ENCODE data around the gene MMP17.
"Not testable (repeated sequence)": the region's sequence is repeated elsewhere in the genome, so short reads cannot be mapped to it uniquely, and the experiment has no call there.

Gene MMP17

DNA sequence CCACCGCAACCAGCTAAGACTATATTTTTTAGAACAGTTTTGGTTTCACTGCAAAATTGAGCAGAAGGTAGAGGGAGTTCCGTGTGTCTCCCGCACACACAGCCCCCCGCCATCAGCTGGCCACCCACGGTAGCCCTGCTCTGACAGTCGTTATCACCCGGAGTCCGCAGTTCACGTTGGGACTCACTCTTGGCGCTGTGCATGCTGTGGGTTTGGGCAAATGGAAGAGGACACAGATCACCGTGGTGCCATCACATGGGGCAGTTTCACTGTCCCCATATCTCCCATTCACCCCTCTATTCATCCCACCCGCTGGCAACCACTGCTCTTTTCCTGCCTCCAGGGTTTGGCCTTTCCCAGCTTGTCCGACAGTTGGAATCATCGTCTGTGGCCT, 34.4 kb downstream of the MMP17 start:
- no peak for FAIRE-seq
- DNase-seq (ENCODE audit: insufficient read length, low spot score) = no peak

- FAIRE-seq (no peak), DNase-seq (ENCODE audit: insufficient read length, low spot score) (no peak)
Measured at GRCh38 chr12:131862994-131863710, 35.0 kb downstream of the MMP17 start.

- peak; percentile 16 for FAIRE-seq
Measured at GRCh38 chr12:131863711-131864396, 35.7 kb downstream of the MMP17 start.

GRCh38 chr12:131864469-131864868, 36.3 kb downstream of the MMP17 start:
- FAIRE-seq = no peak
- no peak for DNase-seq (ENCODE audit: insufficient read length, low spot score)

More at GRCh38 chr12:131863711-131864396, 35.7 kb downstream of the MMP17 start:
- no peak for DNase-seq (ENCODE audit: insufficient read length, low spot score)

DNA sequence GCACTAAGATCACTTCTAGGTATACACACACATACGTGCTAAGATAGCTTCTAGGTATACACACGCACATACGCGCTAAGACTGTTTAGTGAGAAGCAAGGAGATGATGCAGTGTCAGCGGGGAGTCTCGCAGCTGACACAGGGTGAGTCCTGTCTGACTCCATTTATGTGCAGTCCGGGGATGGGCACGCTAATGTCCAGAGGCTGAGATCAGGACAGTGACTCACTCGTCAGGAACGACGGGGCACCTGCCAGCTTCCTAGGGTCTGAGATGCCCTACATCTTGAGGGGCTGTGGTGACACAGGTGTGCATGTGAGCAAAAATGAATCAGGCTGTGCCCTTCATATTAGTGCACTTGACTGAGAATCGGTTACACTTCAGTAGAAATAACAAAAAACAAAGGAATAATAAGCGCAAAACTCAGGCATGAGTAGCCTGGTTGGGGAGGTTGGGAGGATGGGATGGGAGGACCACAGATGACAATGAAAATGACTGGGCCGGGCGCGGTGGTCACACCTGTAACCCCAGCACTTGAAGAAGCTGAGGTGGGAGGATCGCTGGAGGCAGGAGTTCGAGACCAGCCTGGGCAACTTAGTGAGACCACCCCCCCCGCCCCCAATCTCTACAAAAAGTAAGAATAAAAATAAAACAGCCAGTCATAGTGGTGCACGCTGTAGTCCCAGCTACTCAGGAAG, 37.1 kb downstream of the MMP17 start:
- FAIRE-seq (peak; percentile 96), DNase-seq (ENCODE audit: insufficient read length, low spot score) (peak; percentile 76)

DNA sequence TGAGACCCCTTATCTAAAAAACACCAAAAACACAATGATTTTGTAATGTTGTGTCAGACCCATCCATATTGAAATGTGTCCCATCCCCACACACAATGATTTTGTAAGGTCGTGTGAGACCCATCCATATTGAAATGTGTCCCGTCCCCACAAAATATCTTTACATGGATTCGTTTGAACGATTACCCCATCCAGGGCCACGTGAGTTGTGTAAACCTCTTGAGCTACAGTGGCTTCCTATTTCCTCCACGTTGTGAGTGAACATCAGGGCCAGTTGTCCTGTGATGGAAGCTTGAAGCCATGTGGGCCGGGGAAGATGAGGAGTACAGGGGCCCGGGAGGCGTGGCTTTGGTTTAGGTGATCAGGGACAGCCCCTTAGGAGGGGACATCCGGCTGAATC, 39.3 kb downstream of the MMP17 start:
- FAIRE-seq = no peak
- no peak for DNase-seq (ENCODE audit: insufficient read length, low spot score)

- FAIRE-seq (no peak), DNase-seq (ENCODE audit: insufficient read length, low spot score) (no peak)
Measured at GRCh38 chr12:131867891-131868675, 39.9 kb downstream of the MMP17 start.

DNA sequence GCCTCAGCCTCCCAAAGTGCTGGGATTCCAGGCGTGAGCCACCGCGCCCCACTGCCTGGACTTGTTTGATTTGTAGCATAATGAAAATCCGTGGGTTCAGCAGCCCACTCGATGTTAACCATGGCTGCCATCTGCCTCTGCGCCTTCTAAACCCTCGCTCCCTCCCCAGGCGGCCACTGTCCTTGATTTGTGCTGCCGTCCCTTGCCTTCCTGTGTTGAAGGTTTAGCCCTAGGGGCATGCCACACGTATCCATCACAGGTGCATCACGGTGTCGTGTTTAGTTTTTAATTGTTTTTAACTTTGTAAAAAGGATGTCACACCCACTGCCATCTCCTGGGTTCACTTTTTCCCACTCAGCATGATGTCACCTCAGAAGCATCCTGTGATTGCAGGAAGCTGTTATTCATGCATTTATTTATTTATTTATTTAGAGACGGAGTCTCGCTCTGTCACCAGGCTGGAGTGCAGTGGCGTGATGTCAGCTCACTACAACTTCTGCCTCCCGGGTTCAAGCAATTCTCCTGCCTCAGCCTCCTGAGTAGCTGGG, 41.8 kb downstream of the MMP17 start:
- DNase-seq (ENCODE audit: insufficient read length, low spot score) (peak; percentile 79), FAIRE-seq (no peak)

DNA sequence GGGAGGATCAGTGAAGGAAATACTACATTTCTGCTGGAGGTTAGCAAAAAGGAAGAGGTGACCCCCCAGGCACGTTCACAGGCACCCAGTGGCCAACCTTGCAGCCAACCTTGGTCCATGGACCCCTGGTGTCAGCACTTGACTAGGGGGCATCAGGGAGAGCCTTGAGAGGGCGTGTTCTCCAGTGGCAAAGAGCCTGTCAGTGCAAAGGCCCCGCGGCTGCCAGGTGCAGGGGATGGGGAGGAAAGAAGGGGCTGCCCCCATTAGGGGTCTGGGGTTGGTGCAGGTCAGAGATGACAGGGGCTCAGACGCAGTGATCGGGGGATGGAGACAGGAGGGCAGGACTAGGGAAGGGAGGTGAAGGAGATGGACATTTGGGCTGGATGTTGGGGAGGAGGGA, 43.5 kb downstream of the MMP17 start:
- DNase-seq (ENCODE audit: insufficient read length, low spot score) (no peak), FAIRE-seq (no peak)

- DNase-seq (ENCODE audit: insufficient read length, low spot score) (peak; percentile 59), FAIRE-seq (peak; percentile 62)
Measured at GRCh38 chr12:131872154-131873051, 44.2 kb downstream of the MMP17 start.

DNA sequence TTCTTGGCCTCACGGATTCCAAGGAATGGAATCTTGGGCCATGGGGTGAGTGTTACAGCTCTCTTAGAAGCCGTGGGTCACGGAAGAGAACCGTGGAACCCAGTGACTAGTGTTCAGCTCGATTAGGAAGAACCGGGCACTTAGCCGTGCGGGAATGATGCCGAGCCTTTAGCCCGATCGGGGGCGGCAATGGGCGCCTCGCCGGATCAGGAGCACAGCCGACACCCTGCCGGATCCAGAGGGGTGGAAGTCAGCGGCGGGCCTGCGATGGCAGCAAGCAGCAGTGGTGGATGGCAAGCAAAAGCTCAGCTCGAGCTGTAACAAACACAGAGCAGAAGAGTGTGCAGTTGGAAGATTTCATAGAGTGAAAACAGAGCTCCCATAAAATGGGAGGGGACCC, 45.1 kb downstream of the MMP17 start:
- FAIRE-seq (no peak), DNase-seq (ENCODE audit: insufficient read length, low spot score) (no peak)

GRCh38 chr12:131874972-131875371, 46.8 kb downstream of the MMP17 start:
- DNase-seq (ENCODE audit: insufficient read length, low spot score); FAIRE-seq: not testable (repeated sequence)

GRCh38 chr12:131877216-131877615, 49.0 kb downstream of the MMP17 start:
- DNase-seq (ENCODE audit: insufficient read length, low spot score); FAIRE-seq: not testable (repeated sequence)

- FAIRE-seq; DNase-seq (ENCODE audit: insufficient read length, low spot score): not testable (repeated sequence)
Measured at GRCh38 chr12:131878436-131878835, 50.2 kb downstream of the MMP17 start.

- DNase-seq (ENCODE audit: insufficient read length, low spot score) (no peak), FAIRE-seq (no peak)
Measured at GRCh38 chr12:131882804-131883520, 54.8 kb downstream of the MMP17 start.

GRCh38 chr12:131883521-131883900, 55.3 kb downstream of the MMP17 start:
- FAIRE-seq = no peak
- DNase-seq (ENCODE audit: insufficient read length, low spot score) = no peak

- DNase-seq (ENCODE audit: insufficient read length, low spot score); FAIRE-seq: not testable (repeated sequence)
Measured at GRCh38 chr12:131885076-131885475, 56.9 kb downstream of the MMP17 start.

DNA sequence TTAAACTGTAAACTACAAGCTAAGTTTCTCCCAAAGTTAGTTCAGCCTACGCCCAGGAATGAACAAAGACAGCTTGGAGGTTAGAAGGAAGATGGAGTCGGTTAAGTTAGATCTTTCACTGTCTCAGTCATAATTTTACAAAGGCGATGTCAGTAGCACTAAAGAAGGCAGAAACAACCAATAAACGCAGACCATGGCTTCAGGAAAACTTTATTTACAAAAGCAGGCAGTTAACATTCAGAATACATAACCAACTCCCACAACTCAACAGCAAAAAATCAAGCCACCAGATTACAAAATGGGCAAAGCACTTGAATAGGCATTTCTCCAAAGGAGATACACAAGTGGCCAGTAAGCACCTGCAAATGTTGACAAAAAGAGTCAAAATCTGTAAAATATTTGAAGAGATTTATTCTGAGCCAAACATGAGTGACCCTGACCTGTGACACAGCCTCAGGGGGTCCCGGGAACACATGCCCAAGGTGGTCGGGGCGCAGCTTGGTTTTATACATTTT, 57.4 kb downstream of the MMP17 start:
- no peak for FAIRE-seq

DNA sequence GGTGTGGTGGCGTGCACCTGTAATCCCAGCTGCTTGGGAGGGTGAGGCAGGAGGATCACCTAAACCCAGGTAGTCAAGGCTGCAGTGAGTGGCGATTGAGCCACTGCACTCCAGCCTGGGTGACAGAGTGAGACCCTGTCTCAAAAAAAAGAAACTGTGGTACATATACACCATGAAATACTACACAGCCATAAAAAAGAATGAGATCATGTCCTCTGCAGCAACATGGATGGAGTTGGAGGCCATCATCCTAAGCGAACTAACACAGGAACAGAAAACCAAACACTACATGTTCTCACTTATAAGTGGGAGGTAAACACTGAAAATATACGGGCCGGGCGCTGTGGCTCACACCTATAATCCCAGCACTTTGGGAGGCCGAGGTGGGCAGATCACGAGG, 63.5 kb downstream of the MMP17 start:
- not testable (repeated sequence) for DNase-seq (ENCODE audit: insufficient read length, low spot score); FAIRE-seq

More for the DNA sequence above, 57.4 kb downstream of the MMP17 start:
- DNase-seq (ENCODE audit: insufficient read length, low spot score) = no peak

Measured in HTR-8/SVneo (cell line).